ENCODE data around the gene CLDN4. TPM values are rescaled to one million over a fixed set of nuclear protein-coding genes. Genes with fewer than 3 reads are reported as not detected.
"Not testable (repeated sequence)": the region's sequence is repeated elsewhere in the genome, so short reads cannot be mapped to it uniquely, and the experiment has no call there.

CLDN4 gene, protein sequence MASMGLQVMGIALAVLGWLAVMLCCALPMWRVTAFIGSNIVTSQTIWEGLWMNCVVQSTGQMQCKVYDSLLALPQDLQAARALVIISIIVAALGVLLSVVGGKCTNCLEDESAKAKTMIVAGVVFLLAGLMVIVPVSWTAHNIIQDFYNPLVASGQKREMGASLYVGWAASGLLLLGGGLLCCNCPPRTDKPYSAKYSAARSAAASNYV
- under 1 TPM; 0.17 to 0.25 TPM for total RNA-seq

GRCh38 chr7:73830681-73831583 lies at the start of gene CLDN4:
TSS of gene CLDN4 (plus strand) at chr7:73830996. CDS start at chr7:73831202, 206 bp downstream.
- Mint-ChIP-seq H3K4me3 (no peak within 1 kb of the TSS), H3K27ac (no peak within 1 kb of the TSS), H3K36me3 (no peaks in the 10 kb centered on the region), H3K27me3 (peaks cover 17% of the 10 kb centered on the region), H3K9me3 (no peaks in the 10 kb centered on the region), H3K4me1 (peaks cover 24% of the 10 kb centered on the region)
- POLR2A ChIA-PET, result no interaction called here
- no peak for DNase-seq
- no peak for ATAC-seq (ENCODE audit: low read depth)

DNA sequence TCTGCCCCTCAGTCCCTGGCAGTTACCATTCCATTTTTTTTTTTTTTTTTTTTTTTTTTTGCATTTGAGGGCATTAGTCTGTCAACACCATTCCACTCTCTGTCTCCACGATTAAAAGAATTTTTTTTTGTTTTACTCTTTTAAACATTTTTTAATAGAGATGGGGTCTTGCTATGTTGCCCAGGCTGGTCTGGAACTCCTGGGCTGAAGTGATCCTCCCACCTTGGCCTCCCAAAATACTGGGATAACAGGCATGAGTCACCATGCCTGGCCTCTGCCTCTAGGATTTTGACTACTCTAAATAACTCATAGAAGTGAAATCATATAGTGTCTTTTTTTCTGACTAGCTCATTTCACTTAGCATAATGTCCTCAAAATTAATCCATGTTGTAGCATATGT lies 44.2 kb upstream of the CLDN4 start:
- POLR2A ChIA-PET, result no interaction called here
- H3K27me3 Mint-ChIP-seq, result peaks cover 3% of the 10 kb centered on the region

GRCh38 chr7:73787786-73788048 lies 43.1 kb upstream of the CLDN4 start:
- H3K36me3 Mint-ChIP-seq; H3K4me3 Mint-ChIP-seq; DNase-seq; H3K4me1 Mint-ChIP-seq; H3K27me3 Mint-ChIP-seq; ATAC-seq (ENCODE audit: low read depth); H3K9me3 Mint-ChIP-seq; H3K27ac Mint-ChIP-seq; POLR2A ChIA-PET: not testable (repeated sequence)

More for the DNA sequence above, 44.2 kb upstream of the CLDN4 start:
- Mint-ChIP-seq H3K4me3 (no peak overlapping the region), H3K9me3 (no peaks in the 10 kb centered on the region), H3K27ac (no peak overlapping the region), H3K4me1 (no peaks in the 10 kb centered on the region), H3K36me3 (no peaks in the 10 kb centered on the region)
- no peak for ATAC-seq (ENCODE audit: low read depth)
- DNase-seq, result no peak

- no peak overlapping the region for H3K27ac Mint-ChIP-seq
- no peaks in the 10 kb centered on the region for H3K36me3 Mint-ChIP-seq
- POLR2A ChIA-PET, result no interaction called here
- peaks cover 3% of the 10 kb centered on the region for H3K27me3 Mint-ChIP-seq
- DNase-seq (no peak), ATAC-seq (ENCODE audit: low read depth) (no peak)
- H3K4me3 Mint-ChIP-seq, result no peak overlapping the region
- no peaks in the 10 kb centered on the region for H3K4me1 Mint-ChIP-seq
- no peaks in the 10 kb centered on the region for H3K9me3 Mint-ChIP-seq
Observed at GRCh38 chr7:73789051-73789450, 41.7 kb upstream of the CLDN4 start.

DNA sequence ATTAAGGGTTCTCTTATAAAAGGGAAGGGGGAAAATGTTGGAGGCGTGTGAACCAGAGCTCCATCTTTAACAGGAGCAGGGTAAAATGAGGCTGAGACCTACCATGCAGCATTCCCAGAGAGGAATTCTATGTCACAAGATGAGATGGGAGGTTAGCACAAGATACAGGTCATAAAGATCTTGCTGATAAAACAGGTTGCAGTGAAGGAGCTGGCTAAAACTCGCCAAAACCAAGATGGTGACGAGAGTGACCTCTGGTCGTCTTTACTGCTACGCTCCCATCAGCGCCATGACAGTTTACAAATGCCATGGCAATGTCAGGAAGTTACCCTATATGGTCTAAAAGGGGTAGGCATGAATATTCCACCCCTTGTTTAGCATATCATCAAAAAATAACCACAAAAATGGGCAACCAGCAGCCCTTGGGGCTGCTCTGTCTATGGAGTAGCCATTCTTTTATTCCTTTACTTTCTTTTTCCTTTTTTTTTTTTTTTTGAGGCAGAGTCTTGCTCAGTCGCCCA lies 39.6 kb upstream of the CLDN4 start:
- H3K4me3 Mint-ChIP-seq; DNase-seq; POLR2A ChIA-PET; H3K36me3 Mint-ChIP-seq; ATAC-seq (ENCODE audit: low read depth); H3K4me1 Mint-ChIP-seq; H3K9me3 Mint-ChIP-seq; H3K27ac Mint-ChIP-seq; H3K27me3 Mint-ChIP-seq: not testable (repeated sequence)

GRCh38 chr7:73795188-73795587 lies 35.6 kb upstream of the CLDN4 start:
- H3K4me1 Mint-ChIP-seq; ATAC-seq (ENCODE audit: low read depth); H3K9me3 Mint-ChIP-seq; H3K27ac Mint-ChIP-seq; H3K4me3 Mint-ChIP-seq; DNase-seq; H3K27me3 Mint-ChIP-seq; H3K36me3 Mint-ChIP-seq; POLR2A ChIA-PET: not testable (repeated sequence)

GRCh38 chr7:73796656-73797055 lies 34.1 kb upstream of the CLDN4 start:
- H3K4me1 Mint-ChIP-seq; H3K27me3 Mint-ChIP-seq; H3K36me3 Mint-ChIP-seq; DNase-seq; POLR2A ChIA-PET; H3K9me3 Mint-ChIP-seq; H3K4me3 Mint-ChIP-seq; H3K27ac Mint-ChIP-seq; ATAC-seq (ENCODE audit: low read depth): not testable (repeated sequence)

DNA sequence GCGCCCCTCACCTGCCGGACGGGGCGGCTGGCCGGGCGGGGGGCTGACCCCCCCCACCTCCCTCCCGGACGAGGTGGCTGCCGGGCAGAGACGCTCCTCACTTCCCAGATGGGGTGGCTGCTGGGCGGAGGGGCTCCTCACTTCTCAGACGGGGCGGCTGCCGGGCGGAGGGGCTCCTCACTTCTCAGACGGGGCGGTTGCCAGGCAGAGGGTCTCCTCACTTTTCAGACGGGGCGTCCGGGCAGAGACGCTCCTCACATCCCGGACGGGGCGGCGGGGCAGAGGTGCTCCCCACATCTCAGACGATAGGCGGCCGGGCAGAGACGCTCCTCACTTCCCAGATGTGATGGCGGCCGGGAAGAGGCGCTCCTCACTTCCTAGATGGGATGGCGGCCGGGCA lies 33.6 kb upstream of the CLDN4 start:
- DNase-seq; H3K36me3 Mint-ChIP-seq; H3K4me1 Mint-ChIP-seq; H3K9me3 Mint-ChIP-seq; POLR2A ChIA-PET; H3K27me3 Mint-ChIP-seq; ATAC-seq (ENCODE audit: low read depth); H3K4me3 Mint-ChIP-seq; H3K27ac Mint-ChIP-seq: not testable (repeated sequence)

DNA sequence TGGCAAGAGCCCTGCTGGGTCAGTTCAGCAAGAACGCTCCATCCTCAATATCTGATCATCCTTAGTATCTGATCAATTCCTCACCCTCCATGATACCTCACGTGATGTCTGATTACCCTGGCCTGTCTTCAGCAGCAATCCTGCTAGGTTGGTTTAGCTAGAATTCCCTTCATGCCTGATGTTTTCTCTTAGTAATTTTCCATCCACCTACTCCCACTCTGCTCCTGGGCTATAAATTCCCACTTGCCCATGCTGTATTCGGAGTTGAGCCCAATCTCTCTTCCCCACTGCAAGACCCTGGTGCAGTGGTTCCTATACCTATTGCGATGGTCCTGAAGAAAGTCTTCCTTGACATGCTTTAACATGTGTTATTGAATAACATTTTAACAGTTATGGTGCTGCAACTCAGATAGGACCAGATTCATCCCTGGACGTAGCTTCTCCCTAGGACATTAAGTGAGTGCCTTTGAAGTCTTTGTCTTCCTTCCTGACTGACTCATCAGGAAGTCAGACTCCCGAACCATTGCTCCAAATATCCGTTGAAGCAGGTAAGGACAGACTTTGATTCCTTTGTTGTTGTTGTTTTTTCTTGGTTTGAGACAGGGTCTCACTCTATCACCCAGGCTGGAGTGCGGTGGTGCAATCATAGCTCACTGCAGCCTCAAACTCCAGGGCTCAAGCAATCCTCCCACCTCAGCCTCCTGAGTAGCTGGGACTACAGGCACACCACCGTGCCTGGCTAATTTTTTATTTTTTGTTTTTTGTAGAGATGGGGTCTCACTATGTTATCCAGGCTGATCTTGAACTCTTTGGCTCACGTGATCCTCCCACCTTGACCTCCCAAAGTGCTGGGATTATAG lies 31.3 kb upstream of the CLDN4 start:
- Mint-ChIP-seq H3K4me1 (no peaks in the 10 kb centered on the region), H3K4me3 (no peak overlapping the region), H3K9me3 (no peaks in the 10 kb centered on the region), H3K27me3 (peaks cover 8% of the 10 kb centered on the region), H3K36me3 (no peaks in the 10 kb centered on the region), H3K27ac (no peak overlapping the region)
- POLR2A ChIA-PET, result no interaction called here
- ATAC-seq (ENCODE audit: low read depth) (no peak), DNase-seq (no peak)

DNA sequence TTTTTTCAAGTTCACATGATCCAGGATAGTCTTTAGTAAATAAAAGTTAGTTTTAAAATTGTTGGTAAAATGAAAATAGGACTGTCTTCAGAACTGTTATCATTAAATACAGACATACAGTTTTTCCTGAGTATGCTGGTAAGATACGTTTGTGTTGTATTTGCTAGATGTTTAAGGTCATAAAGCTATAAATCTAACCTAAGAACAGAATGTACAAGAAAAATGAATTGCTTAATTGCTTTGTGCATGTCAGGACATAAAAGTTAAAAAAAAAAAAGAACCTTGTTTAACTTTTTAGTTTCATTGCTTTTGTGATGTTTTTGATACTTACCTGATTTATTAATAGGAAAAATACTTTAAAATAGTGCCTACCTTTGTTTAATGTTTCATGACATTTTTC lies 29.2 kb upstream of the CLDN4 start:
- POLR2A ChIA-PET, result no interaction called here
- H3K4me3 Mint-ChIP-seq, result no peak overlapping the region
- H3K4me1 Mint-ChIP-seq, result no peaks in the 10 kb centered on the region
- DNase-seq, result no peak
- H3K27ac Mint-ChIP-seq, result no peak overlapping the region
- H3K9me3 Mint-ChIP-seq, result no peaks in the 10 kb centered on the region
- peaks cover 7% of the 10 kb centered on the region for H3K27me3 Mint-ChIP-seq
- ATAC-seq (ENCODE audit: low read depth), result no peak
- no peaks in the 10 kb centered on the region for H3K36me3 Mint-ChIP-seq

GRCh38 chr7:73802459-73802858 lies 28.3 kb upstream of the CLDN4 start:
- Mint-ChIP-seq H3K9me3 (no peaks in the 10 kb centered on the region), H3K4me1 (no peaks in the 10 kb centered on the region), H3K36me3 (no peaks in the 10 kb centered on the region), H3K4me3 (no peak overlapping the region), H3K27me3 (peaks cover 9% of the 10 kb centered on the region), H3K27ac (no peak overlapping the region)
- POLR2A ChIA-PET, result no interaction called here
- ATAC-seq (ENCODE audit: low read depth) (no peak), DNase-seq (no peak)

DNA sequence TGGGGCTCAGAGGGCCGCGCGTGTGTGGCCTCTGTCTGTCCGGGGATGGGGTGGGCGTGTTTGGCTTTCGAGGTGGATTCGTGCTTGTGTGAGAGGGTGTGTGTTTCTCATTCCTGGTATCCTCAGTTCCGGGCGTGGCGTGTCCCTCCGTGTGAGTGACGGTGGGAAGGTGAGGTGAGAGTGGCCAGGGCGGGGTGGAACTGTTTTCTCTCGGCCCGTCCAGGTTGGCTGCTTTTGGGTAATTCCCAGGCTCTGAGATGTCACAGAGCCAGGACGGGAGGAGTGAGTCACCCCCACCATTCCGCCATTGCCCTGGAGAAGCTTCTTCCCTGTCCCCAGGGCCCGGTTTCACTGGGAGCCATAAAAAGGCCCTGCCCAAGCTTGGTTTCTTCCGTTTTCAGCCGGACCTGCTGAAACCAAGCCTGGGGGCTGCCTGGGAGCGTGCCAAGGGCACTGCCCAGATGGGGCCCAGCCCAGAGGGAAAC lies 21.3 kb upstream of the CLDN4 start:
- Mint-ChIP-seq H3K9me3 (no peaks in the 10 kb centered on the region), H3K36me3 (no peaks in the 10 kb centered on the region), H3K4me3 (no peak overlapping the region), H3K4me1 (peaks cover 1% of the 10 kb centered on the region), H3K27me3 (peaks cover 4% of the 10 kb centered on the region), H3K27ac (no peak overlapping the region)
- POLR2A ChIA-PET, result no interaction called here
- DNase-seq (no peak), ATAC-seq (ENCODE audit: low read depth) (no peak)

DNA sequence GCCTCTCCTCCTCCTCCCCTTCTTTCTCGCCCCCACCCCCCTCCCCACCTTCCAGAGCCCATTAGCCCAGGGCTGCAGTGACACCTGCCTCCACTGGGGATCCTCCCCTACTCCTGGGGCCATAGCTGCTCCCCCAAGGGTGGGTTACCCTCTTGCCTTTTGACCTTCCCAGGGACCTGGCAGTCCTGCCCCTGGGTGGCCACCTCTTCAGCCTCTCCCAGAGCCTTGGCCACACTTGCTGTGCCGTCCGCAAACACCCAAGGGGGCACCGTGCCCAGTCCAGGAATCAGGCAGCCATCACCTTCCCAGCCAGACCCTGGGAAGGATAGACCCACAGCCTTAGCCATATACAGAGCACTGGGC lies 19.8 kb upstream of the CLDN4 start:
- H3K27me3 Mint-ChIP-seq, result peaks cover 4% of the 10 kb centered on the region
- H3K9me3 Mint-ChIP-seq, result no peaks in the 10 kb centered on the region
- H3K4me1 Mint-ChIP-seq, result peaks cover 1% of the 10 kb centered on the region
- H3K4me3 Mint-ChIP-seq, result no peak overlapping the region
- H3K36me3 Mint-ChIP-seq, result no peaks in the 10 kb centered on the region
- POLR2A ChIA-PET, result no interaction called here
- no peak for ATAC-seq (ENCODE audit: low read depth)
- no peak for DNase-seq
- H3K27ac Mint-ChIP-seq, result no peak overlapping the region
